GM12891 (cell line): ENCODE results near the gene B4GALT5.

Experiments
- PAX5 ChIP-seq: IDR thresholded peaks from 2 replicates; pipeline ENCODE4 v1.6.1; 2011; ENCODE audit warnings: low read length, moderate library complexity, mild to moderate bottlenecking; ENCODE audit not compliant: insufficient read depth, severe bottlenecking
- POLR2A ChIP-seq: IDR thresholded peaks from 2 replicates; pipeline ENCODE4 v1.6.1; 2011; ENCODE audit warnings: low read depth, low read length, control low read depth
- POLR2AphosphoS5 ChIP-seq: IDR thresholded peaks from 2 replicates; pipeline ENCODE4 v1.6.1; 2011; ENCODE audit warnings: low read depth, low read length, control low read depth
- POU2F2 ChIP-seq: IDR thresholded peaks from 2 replicates; pipeline ENCODE4 v1.6.1; 2011; ENCODE audit warnings: low read depth, mild to moderate bottlenecking, control low read depth, low read length, moderate library complexity
- SPI1 ChIP-seq: IDR thresholded peaks from 2 replicates; pipeline ENCODE4 v1.6.1; 2011; ENCODE audit warnings: low read depth, low read length, control low read depth
- TAF1 ChIP-seq: IDR thresholded peaks from 2 replicates; pipeline ENCODE4 v1.6.1; 2011; ENCODE audit warnings: low read depth, low read length, control low read depth

DNA sequence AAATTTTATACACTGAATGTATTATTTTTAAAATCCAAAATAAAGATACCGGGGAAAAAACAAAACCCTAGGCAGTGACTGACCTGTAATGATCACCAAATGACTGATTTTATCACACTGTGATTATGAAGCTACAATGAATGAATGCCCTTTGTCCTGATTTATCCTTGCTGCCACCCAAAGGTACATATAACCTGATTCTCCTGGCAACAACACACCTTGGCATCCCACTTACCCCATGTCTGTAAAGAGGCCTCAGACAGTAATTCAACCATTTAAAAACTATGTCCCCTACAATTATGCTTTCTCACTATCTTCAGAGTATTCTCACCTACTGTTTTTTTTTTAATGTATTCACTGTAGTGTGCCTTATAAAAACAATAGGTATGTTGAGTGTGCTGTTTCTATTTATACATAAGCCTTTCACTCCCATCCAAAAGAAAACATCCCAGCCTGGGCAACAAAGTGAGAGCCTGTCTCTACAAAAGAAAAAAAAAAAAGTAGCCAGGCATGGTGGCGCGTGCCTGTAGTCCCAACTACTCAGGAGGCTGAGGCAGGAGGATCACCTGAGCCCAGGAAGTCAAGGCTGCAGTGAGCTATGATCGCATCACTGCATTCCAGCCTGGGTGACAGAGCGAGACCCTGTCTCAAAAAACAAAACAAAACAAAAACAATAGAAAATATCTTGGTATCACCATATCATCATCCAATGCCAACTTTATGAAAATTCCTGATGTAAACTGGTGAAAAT lies 21.7 kb downstream of the B4GALT5 start:
- TF ChIP-seq POLR2AphosphoS5 (no peak), POLR2A (no peak), TAF1 (no peak), SPI1 (no peak), PAX5 (no peak), POU2F2 (no peak)
